ENCODE results near the gene KCNJ9.

Gene KCNJ9

GRCh38 chr1:160069460-160070231 lies 11.7 kb upstream of the KCNJ9 start, which contains the start of gene KCNJ10:
Gene KCNJ10, minus strand, starts transcription at chr1:160070160. Its CDS starts 27,628 bp downstream, at chr1:160042532.
- no peak for DNase-seq (ENCODE audit: insufficient read length)
- TF ChIP-seq TAF1 (IDR thresholded peaks at IDR 0.05; ENCODE audit: borderline replicate concordance, low read depth, low read length), result no peak
- no peak for TF ChIP-seq POLR2AphosphoS5 (IDR thresholded peaks at IDR 0.05; ENCODE audit: low read depth, low read length)
- TF ChIP-seq POLR2A (IDR thresholded peaks at IDR 0.05; ENCODE audit: low read depth, low read length), result no peak
- no peak for FAIRE-seq

GRCh38 chr1:160070243-160071163 lies 10.8 kb upstream of the KCNJ9 start:
- FAIRE-seq, result no peak
- no peak for TF ChIP-seq POLR2A (IDR thresholded peaks at IDR 0.05; ENCODE audit: low read depth, low read length)
- TF ChIP-seq TAF1 (IDR thresholded peaks at IDR 0.05; ENCODE audit: borderline replicate concordance, low read depth, low read length), result no peak
- no peak for TF ChIP-seq POLR2AphosphoS5 (IDR thresholded peaks at IDR 0.05; ENCODE audit: low read depth, low read length)
- DNase-seq (ENCODE audit: insufficient read length), result peak; percentile 54

GRCh38 chr1:160071289-160071688 lies 10.0 kb upstream of the KCNJ9 start:
- DNase-seq (ENCODE audit: insufficient read length) (no peak), FAIRE-seq (no peak)
- TF ChIP-seq POLR2AphosphoS5 (IDR thresholded peaks at IDR 0.05; ENCODE audit: low read depth, low read length), result no peak
- TF ChIP-seq TAF1 (IDR thresholded peaks at IDR 0.05; ENCODE audit: borderline replicate concordance, low read depth, low read length), result no peak
- no peak for TF ChIP-seq POLR2A (IDR thresholded peaks at IDR 0.05; ENCODE audit: low read depth, low read length)

GRCh38 chr1:160074865-160075264 lies 6.5 kb upstream of the KCNJ9 start:
- no peak for DNase-seq (ENCODE audit: insufficient read length)
- TF ChIP-seq POLR2A (IDR thresholded peaks at IDR 0.05; ENCODE audit: low read depth, low read length) (no peak), POLR2AphosphoS5 (IDR thresholded peaks at IDR 0.05; ENCODE audit: low read depth, low read length) (no peak), TAF1 (IDR thresholded peaks at IDR 0.05; ENCODE audit: borderline replicate concordance, low read depth, low read length) (no peak)
- FAIRE-seq, result no peak

GRCh38 chr1:160075836-160076235 lies 5.5 kb upstream of the KCNJ9 start:
- no peak for TF ChIP-seq TAF1 (IDR thresholded peaks at IDR 0.05; ENCODE audit: borderline replicate concordance, low read depth, low read length)
- no peak for TF ChIP-seq POLR2AphosphoS5 (IDR thresholded peaks at IDR 0.05; ENCODE audit: low read depth, low read length)
- TF ChIP-seq POLR2A (IDR thresholded peaks at IDR 0.05; ENCODE audit: low read depth, low read length), result no peak
- FAIRE-seq (no peak), DNase-seq (ENCODE audit: insufficient read length) (no peak)

- DNase-seq (ENCODE audit: insufficient read length), result no peak
- TF ChIP-seq POLR2AphosphoS5 (IDR thresholded peaks at IDR 0.05; ENCODE audit: low read depth, low read length), result no peak
- TF ChIP-seq POLR2A (IDR thresholded peaks at IDR 0.05; ENCODE audit: low read depth, low read length), result no peak
- no peak for TF ChIP-seq TAF1 (IDR thresholded peaks at IDR 0.05; ENCODE audit: borderline replicate concordance, low read depth, low read length)
- no peak for FAIRE-seq
Observed at GRCh38 chr1:160076295-160076694, 5.0 kb upstream of the KCNJ9 start.

GRCh38 chr1:160077486-160077885 lies 3.9 kb upstream of the KCNJ9 start:
- FAIRE-seq (no peak), DNase-seq (ENCODE audit: insufficient read length) (no peak)
- TF ChIP-seq POLR2A (IDR thresholded peaks at IDR 0.05; ENCODE audit: low read depth, low read length) (no peak), POLR2AphosphoS5 (IDR thresholded peaks at IDR 0.05; ENCODE audit: low read depth, low read length) (no peak), TAF1 (IDR thresholded peaks at IDR 0.05; ENCODE audit: borderline replicate concordance, low read depth, low read length) (no peak)

- FAIRE-seq (no peak), DNase-seq (ENCODE audit: insufficient read length) (peak; percentile 56)
- TF ChIP-seq POLR2AphosphoS5 (IDR thresholded peaks at IDR 0.05; ENCODE audit: low read depth, low read length) (no peak), TAF1 (IDR thresholded peaks at IDR 0.05; ENCODE audit: borderline replicate concordance, low read depth, low read length) (no peak), POLR2A (IDR thresholded peaks at IDR 0.05; ENCODE audit: low read depth, low read length) (no peak)
Observed at GRCh38 chr1:160078512-160079195, 2.7 kb upstream of the KCNJ9 start.

- TF ChIP-seq TAF1 (IDR thresholded peaks at IDR 0.05; ENCODE audit: borderline replicate concordance, low read depth, low read length) (no peak), POLR2A (IDR thresholded peaks at IDR 0.05; ENCODE audit: low read depth, low read length) (no peak), POLR2AphosphoS5 (IDR thresholded peaks at IDR 0.05; ENCODE audit: low read depth, low read length) (no peak)
- no peak for DNase-seq (ENCODE audit: insufficient read length)
Observed at GRCh38 chr1:160079448-160079847, 1.9 kb upstream of the KCNJ9 start.

GRCh38 chr1:160080381-160081100 lies 797 bp upstream of the KCNJ9 start:
- TF ChIP-seq TAF1 (IDR thresholded peaks at IDR 0.05; ENCODE audit: borderline replicate concordance, low read depth, low read length) (no peak), POLR2AphosphoS5 (IDR thresholded peaks at IDR 0.05; ENCODE audit: low read depth, low read length) (no peak), POLR2A (IDR thresholded peaks at IDR 0.05; ENCODE audit: low read depth, low read length) (no peak)
- DNase-seq (ENCODE audit: insufficient read length), result no peak
- FAIRE-seq, result no peak

More at GRCh38 chr1:160079448-160079847, 1.9 kb upstream of the KCNJ9 start:
- no peak for FAIRE-seq
